ENCODE measurements around the gene APPBP2.
"Not testable (repeated sequence)": the region's sequence is repeated elsewhere in the genome, so short reads cannot be mapped to it uniquely, and the experiment has no call there.

The APPBP2 gene

DNA sequence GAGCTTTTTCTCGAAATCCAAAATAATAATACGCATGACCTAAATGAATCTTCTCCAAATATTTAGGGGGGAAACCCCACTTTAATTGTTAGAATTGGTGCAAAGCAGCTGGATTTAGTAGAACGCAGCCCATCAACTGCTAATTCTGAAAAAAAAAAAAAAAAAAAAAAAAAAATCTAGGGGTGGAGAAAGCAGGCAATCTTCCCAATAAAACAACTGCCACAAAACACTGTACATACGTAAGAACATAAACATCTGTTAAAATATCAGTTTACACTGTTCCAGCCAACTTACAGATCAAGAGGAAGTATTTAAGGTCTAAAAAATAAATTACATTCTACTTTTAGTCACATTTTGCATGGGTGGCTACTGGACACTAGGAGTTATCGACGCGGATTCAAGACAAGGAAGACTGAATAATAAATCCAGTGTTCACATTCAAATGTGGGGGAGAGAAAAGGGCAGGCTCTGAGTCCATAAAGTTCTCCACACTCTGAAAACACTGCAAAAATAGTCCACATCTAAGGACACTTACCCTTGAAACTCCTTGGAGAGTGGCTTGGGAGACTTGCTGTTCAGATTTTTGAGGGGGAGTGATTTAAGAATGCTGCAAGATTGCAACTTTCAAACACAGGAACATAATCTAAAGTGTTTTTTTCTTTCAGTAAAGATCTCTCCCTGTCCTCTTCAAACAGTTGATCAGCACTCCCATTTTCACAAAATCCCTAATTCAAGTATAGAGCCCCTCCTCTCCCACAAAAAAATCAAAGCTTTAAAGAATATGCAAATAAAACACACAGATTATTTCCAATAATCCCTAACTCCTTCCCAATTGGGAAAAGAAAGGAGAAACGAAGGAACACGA is 1.3 kb downstream of the APPBP2 start:
- no peak for TF ChIP-seq CTCF (IDR thresholded peaks at IDR 0.05; ENCODE audit: insufficient read depth, missing control alignments)
- DNase-seq (ENCODE audit: insufficient read length, low spot score) (no peak), FAIRE-seq (no peak)

GRCh38 chr17:60523822-60524221 is 2.2 kb downstream of the APPBP2 start:
- FAIRE-seq, result no peak

GRCh38 chr17:60522889-60523626 is 3.0 kb downstream of the APPBP2 start:
- DNase-seq (ENCODE audit: insufficient read length, low spot score), result no peak
- FAIRE-seq, result no peak
- no peak for TF ChIP-seq CTCF (IDR thresholded peaks at IDR 0.05; ENCODE audit: insufficient read depth, missing control alignments)

More at GRCh38 chr17:60523822-60524221, 2.2 kb downstream of the APPBP2 start:
- DNase-seq (ENCODE audit: insufficient read length, low spot score), result no peak
- no peak for TF ChIP-seq CTCF (IDR thresholded peaks at IDR 0.05; ENCODE audit: insufficient read depth, missing control alignments)

- FAIRE-seq (no peak), DNase-seq (ENCODE audit: insufficient read length, low spot score) (no peak)
- TF ChIP-seq CTCF (IDR thresholded peaks at IDR 0.05; ENCODE audit: insufficient read depth, missing control alignments), result no peak
Observed at GRCh38 chr17:60519795-60520194, 6.2 kb downstream of the APPBP2 start.

- not testable (repeated sequence) for FAIRE-seq; DNase-seq (ENCODE audit: insufficient read length, low spot score)
Observed at GRCh38 chr17:60515683-60516082, 10.4 kb downstream of the APPBP2 start.

GRCh38 chr17:60515199-60515598 is 10.8 kb downstream of the APPBP2 start:
- FAIRE-seq; DNase-seq (ENCODE audit: insufficient read length, low spot score): not testable (repeated sequence)

- no peak for TF ChIP-seq CTCF (IDR thresholded peaks at IDR 0.05; ENCODE audit: insufficient read depth, missing control alignments)
- no peak for FAIRE-seq
- DNase-seq (ENCODE audit: insufficient read length, low spot score), result no peak
Observed at GRCh38 chr17:60514500-60514899, 11.5 kb downstream of the APPBP2 start.

GRCh38 chr17:60514053-60514452 is 12.0 kb downstream of the APPBP2 start:
- FAIRE-seq (no peak), DNase-seq (ENCODE audit: insufficient read length, low spot score) (no peak)
- TF ChIP-seq CTCF (IDR thresholded peaks at IDR 0.05; ENCODE audit: insufficient read depth, missing control alignments), result no peak
